Body of pancreas (tissue), 4 donors: ENCODE data around the gene TNFRSF4.

Experiments used
- POLR2A ChIP-seq, 3 donors: fragments of 450-650 bp; IDR thresholded peaks; one replicate each; pipeline ENCODE4 v1.6.1; 2016; ENCODE audit warnings: antibody characterized with exemption in 3 of 3, mild to moderate bottlenecking in 2 of 3
- TF ChIP-seq, protein P1 (sequence below), 7 experiments: fragments of 450-650 bp in 4 of 7; fragments of 200-600 bp in 3 of 7; sonication (generic) in 3 of 7; IDR thresholded peaks; one replicate each; pipeline ENCODE4 v1.5.1; 2016 to 2019; ENCODE audit warnings: antibody characterized with exemption in 7 of 7

DNA sequence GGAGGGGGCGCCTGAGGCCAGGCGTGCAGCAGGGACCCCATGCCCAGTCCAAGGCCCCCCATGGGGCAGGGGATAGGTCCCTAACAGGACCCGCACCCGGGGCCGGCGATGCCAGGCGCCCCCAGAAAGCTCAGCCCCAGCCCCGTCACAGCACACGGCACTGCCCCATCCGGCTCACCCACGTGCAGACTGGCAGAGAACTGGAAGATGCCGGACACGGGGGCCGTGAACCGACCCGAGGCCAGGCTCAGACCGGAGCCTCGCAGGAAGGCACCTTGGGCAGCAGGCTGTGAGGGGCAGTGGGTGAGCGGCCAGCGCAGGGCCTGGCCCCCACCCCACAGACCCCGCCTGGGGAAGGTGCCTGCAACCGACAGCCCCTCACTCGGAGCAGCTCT, 29.3 kb upstream of the TNFRSF4 start:
- TF ChIP-seq, protein P1, sequence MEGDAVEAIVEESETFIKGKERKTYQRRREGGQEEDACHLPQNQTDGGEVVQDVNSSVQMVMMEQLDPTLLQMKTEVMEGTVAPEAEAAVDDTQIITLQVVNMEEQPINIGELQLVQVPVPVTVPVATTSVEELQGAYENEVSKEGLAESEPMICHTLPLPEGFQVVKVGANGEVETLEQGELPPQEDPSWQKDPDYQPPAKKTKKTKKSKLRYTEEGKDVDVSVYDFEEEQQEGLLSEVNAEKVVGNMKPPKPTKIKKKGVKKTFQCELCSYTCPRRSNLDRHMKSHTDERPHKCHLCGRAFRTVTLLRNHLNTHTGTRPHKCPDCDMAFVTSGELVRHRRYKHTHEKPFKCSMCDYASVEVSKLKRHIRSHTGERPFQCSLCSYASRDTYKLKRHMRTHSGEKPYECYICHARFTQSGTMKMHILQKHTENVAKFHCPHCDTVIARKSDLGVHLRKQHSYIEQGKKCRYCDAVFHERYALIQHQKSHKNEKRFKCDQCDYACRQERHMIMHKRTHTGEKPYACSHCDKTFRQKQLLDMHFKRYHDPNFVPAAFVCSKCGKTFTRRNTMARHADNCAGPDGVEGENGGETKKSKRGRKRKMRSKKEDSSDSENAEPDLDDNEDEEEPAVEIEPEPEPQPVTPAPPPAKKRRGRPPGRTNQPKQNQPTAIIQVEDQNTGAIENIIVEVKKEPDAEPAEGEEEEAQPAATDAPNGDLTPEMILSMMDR (IDR thresholded peaks at IDR 0.05): no peak
- TF ChIP-seq POLR2A (IDR thresholded peaks at IDR 0.05): no peak
